Testis (tissue), 3 donors: Measurements from ENCODE around the gene GNL3. TPM values are rescaled to one million over a fixed set of nuclear protein-coding genes. Genes with fewer than 3 reads are reported as not detected.

ENCODE experiments used
- DNase-seq: peaks from one replicate; pipeline ENCODE4 v3.0.0-alpha.2; 2019
- H3K27ac ChIP-seq, 2 donors: fragments of 200-600 bp; sonication (generic); one replicate each; pipeline ENCODE4 v1.5.1; 2019
- H3K27me3 ChIP-seq: fragments of 200-600 bp; sonication (generic); one replicate; pipeline ENCODE4 v1.5.1; 2019
- H3K36me3 ChIP-seq: fragments of 200-600 bp; sonication (generic); one replicate; pipeline ENCODE4 v1.5.1; 2017; ENCODE audit warnings: low read depth; ENCODE audit errors: missing control alignments
- H3K4me1 ChIP-seq: fragments of 200-600 bp; sonication (generic); one replicate; pipeline ENCODE4 v1.5.1; 2019
- H3K4me3 ChIP-seq, 2 donors: fragments of 200-600 bp; sonication (generic); one replicate each; pipeline ENCODE4 v1.5.1; 2017 to 2019
- H3K9me3 ChIP-seq: fragments of 200-600 bp; sonication (generic); one replicate; pipeline ENCODE4 v1.5.1; 2017
- POLR2A ChIP-seq: fragments of 450-650 bp; IDR thresholded peaks from one replicate; pipeline ENCODE4 v1.6.1; 2017; ENCODE audit warnings: antibody characterized with exemption, mild to moderate bottlenecking, moderate library complexity
- WGBS, 2 donors: methylation state at CpG; one replicate each; pipeline ENCODE4 v1.1.5; 2018; 5-methylcytosine and 5-hydroxymethylcytosine counted together
- intact Hi-C: fragments of 100-400 bp; cut with DNase I; formaldehyde crosslinking; loops from one replicate; pipeline ENCODE4 v1.15.1; 2023; ENCODE audit warnings: low total_unique reads
- polyA plus RNA-seq: library from polyadenylated mRNA; stranded (reverse); fragments of 350-450 nt; fragmentation: Illumina TruSeq; extraction: RNeasy Lipid Tissue Mini Kit (QIAGEN cat#74804); gene quantifications from one replicate; pipeline ENCODE4 v1.2.3, GENCODE V29; 2014; ENCODE audit warnings: low read depth, low replicate concordance; ENCODE audit not compliant: insufficient read depth
- total RNA-seq, 2 donors: library from RNA; depleted of rRNA; stranded (reverse); fragments of >200 nt; gene quantifications; one replicate each; pipeline ENCODE4 v1.2.3, GENCODE V29; 2016
- TF ChIP-seq, protein P1 (sequence below), 3 experiments: fragments of 450-650 bp in 2 of 3; fragments of 200-600 bp in 1 of 3; sonication (generic) in 1 of 3; IDR thresholded peaks; one replicate each; pipeline ENCODE4 v1.5.1; 2016 to 2019; ENCODE audit warnings: antibody characterized with exemption in 3 of 3, mild to moderate bottlenecking in 2 of 3, moderate library complexity in 1 of 3

GNL3 gene
- total and polyA plus RNA-seq, 3 donors from 2014 or later, result 36.3 to 57.7 (median 50.6) TPM

DNA sequence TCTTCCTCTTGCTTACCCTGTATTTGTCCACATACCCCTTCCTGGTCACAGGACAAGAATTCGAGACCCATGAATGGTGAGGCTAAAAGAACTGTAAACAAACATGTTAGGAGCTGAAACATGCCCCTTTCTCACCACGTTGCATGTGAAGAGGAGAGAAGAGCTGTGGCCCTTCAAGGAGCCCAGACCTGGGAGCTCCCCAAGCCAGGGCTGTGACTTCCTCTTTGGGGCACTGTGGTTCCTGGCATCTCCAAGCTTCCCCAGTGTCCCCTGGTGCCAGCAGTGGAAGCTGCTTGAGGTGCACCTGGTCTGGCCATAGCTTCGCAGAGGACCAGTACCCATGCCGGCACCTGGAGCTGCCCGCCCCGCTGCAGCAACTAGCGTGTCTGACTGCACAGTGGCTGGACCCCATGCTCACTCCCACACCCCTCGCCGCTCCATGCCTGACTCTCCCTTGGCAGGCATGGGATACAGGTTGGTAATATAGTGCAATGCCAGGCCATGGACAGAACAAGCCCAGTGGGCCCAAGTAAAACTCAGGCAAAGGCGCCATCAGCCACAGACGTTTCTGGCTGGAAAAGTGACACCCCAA, 30.0 kb downstream of the GNL3 start:
- no peaks in the 10 kb centered on the region for H3K36me3 ChIP-seq
- intact Hi-C loops, result no loop called here
- no peaks in the 10 kb centered on the region for H3K4me1 ChIP-seq
- no peak for DNase-seq
- no peaks in the 10 kb centered on the region for H3K9me3 ChIP-seq
- no peak overlapping the region for H3K4me3 ChIP-seq
- WGBS, 2 donors, result 85 to 92% methylated on average over 11 of the region's 11 CpGs
- no peak overlapping the region for H3K27ac ChIP-seq
- no peaks in the 10 kb centered on the region for H3K27me3 ChIP-seq
- no peak for TF ChIP-seq POLR2A
- TF ChIP-seq, protein P1, sequence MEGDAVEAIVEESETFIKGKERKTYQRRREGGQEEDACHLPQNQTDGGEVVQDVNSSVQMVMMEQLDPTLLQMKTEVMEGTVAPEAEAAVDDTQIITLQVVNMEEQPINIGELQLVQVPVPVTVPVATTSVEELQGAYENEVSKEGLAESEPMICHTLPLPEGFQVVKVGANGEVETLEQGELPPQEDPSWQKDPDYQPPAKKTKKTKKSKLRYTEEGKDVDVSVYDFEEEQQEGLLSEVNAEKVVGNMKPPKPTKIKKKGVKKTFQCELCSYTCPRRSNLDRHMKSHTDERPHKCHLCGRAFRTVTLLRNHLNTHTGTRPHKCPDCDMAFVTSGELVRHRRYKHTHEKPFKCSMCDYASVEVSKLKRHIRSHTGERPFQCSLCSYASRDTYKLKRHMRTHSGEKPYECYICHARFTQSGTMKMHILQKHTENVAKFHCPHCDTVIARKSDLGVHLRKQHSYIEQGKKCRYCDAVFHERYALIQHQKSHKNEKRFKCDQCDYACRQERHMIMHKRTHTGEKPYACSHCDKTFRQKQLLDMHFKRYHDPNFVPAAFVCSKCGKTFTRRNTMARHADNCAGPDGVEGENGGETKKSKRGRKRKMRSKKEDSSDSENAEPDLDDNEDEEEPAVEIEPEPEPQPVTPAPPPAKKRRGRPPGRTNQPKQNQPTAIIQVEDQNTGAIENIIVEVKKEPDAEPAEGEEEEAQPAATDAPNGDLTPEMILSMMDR (IDR thresholded peaks at IDR 0.05), result no peak

DNA sequence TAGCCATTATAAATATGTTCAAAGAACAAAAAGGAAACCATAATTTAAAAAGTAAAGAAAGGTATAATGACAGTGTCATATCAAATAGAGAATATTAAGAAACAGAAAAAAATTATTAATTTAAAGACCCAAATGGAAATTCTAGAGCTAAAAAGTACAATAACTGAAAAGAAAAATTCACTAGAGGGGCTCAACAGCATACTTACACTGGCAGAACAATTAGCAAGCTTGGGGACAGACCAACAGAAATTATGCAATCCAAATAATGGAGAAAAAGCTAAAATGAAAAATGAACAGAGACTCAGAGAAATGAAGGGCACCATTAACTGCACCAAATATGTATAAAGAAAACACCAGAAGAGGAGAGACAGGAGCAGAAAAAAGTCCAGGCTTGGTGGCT, 33.8 kb downstream of the GNL3 start:
- no peaks in the 10 kb centered on the region for H3K36me3 ChIP-seq
- H3K9me3 ChIP-seq, result no peaks in the 10 kb centered on the region
- no peak overlapping the region for H3K4me3 ChIP-seq
- H3K27ac ChIP-seq, result no peak overlapping the region
- H3K27me3 ChIP-seq, result no peaks in the 10 kb centered on the region
- no peak for TF ChIP-seq POLR2A
- TF ChIP-seq, protein P1 (IDR thresholded peaks at IDR 0.05), result no peak
- H3K4me1 ChIP-seq, result no peaks in the 10 kb centered on the region
- intact Hi-C loops, result no loop called here
- no peak for DNase-seq

DNA sequence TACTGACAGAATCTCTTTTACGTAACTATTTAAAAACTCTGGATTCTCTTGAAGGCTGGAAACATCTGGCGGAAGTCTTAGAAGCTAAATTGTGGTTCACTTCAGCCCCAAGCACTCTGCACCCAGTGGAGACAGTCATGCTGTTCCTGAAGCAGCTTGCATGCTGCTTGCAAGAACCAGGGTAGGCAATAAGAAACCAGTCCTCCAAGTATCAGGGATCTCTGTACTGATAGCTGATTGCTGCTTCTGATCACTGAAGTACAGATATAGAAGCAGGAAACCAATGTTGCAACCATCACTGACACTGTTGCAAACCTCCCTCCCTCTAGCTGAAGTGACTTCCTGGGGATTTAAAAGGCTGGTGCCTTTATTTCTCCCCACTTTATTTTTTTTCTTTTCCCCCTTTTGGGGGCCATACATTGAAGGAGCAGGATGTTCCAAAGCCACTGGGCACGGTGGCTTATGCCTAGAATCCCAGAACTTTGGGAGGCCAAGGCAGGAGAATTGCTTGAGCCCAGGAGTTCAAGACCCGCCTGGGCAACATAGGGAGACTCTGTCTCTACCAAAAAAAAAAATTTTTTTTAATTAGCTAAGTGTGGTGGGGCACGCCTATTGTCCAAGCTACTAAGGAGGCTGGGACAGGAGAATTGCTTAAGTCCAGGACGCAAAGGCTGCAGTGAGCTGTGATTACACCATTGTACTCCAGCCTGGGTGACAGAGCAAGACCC, 35.3 kb downstream of the GNL3 start:
- H3K4me1 ChIP-seq, result no peaks in the 10 kb centered on the region
- DNase-seq, result no peak
- H3K27ac ChIP-seq, result no peak overlapping the region
- intact Hi-C loops, result no loop called here
- 77 to 92% methylated on average over 6 of the region's 6 CpGs for WGBS, 2 donors
- H3K27me3 ChIP-seq, result no peaks in the 10 kb centered on the region
- H3K9me3 ChIP-seq, result no peaks in the 10 kb centered on the region
- no peak overlapping the region for H3K4me3 ChIP-seq
- TF ChIP-seq, protein P1 (IDR thresholded peaks at IDR 0.05), result no peak
- no peak for TF ChIP-seq POLR2A
- H3K36me3 ChIP-seq, result no peaks in the 10 kb centered on the region

DNA sequence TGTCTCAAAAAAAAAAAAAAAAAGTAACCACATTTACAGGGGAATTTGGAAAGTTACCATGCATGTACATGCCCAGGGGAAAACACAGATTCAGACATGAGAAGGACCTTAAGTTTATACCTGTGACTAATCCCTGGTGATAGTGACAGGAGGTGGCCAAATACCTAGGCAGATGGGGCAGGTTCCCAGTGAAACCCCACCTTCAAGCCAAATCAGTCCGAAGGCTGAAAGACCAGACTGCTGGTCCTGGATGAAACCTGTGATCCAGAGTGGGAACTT, 35.8 kb downstream of the GNL3 start:
- intact Hi-C loops, result no loop called here
- DNase-seq, result no peak

More for the DNA sequence above, 35.8 kb downstream of the GNL3 start:
- Histone ChIP-seq H3K9me3 (no peaks in the 10 kb centered on the region), H3K27ac (no peak overlapping the region), H3K27me3 (no peaks in the 10 kb centered on the region), H3K4me3 (no peak overlapping the region), H3K36me3 (no peaks in the 10 kb centered on the region), H3K4me1 (no peaks in the 10 kb centered on the region)
- TF ChIP-seq POLR2A, result no peak
- TF ChIP-seq, protein P1 (IDR thresholded peaks at IDR 0.05), result no peak
- WGBS, 2 donors, result 92 to 95% methylated on average over 1 of the region's 1 CpG
